GM12892 (cell line): ENCODE results near the gene PC.
A peak's percentile ranks its signal among the peaks of the same experiment; 100 is the strongest.

ENCODE experiments used
- DNase-seq: peaks from one replicate; pipeline ENCODE4 v3.0.0; 2011; ENCODE audit not compliant: insufficient read length
- FAIRE-seq: peaks from 2 replicates; lab custom pipeline; 2011; peaks lifted over from hg19 to GRCh38; lab: Jason Lieb, UNC
- POLR2A ChIP-seq: IDR thresholded peaks from 2 replicates; pipeline ENCODE4 v1.6.1; 2011; ENCODE audit warnings: low read depth, low read length, control low read depth
- POLR2AphosphoS5 ChIP-seq: IDR thresholded peaks from 2 replicates; pipeline ENCODE4 v1.6.1; 2011; ENCODE audit warnings: low read depth, low read length, control low read depth
- TAF1 ChIP-seq: IDR thresholded peaks from 2 replicates; pipeline ENCODE4 v1.6.1; 2011; ENCODE audit warnings: low read depth, mild to moderate bottlenecking, control low read depth, low read length, borderline replicate concordance

PC gene

GRCh38 chr11:66877588-66878385, 80.4 kb downstream of the PC start:
- FAIRE-seq (no peak), DNase-seq (no peak)
- no peak for TF ChIP-seq TAF1
- no peak for TF ChIP-seq POLR2AphosphoS5
- no peak for TF ChIP-seq POLR2A

GRCh38 chr11:66875378-66875777, 82.8 kb downstream of the PC start:
- no peak for TF ChIP-seq TAF1
- TF ChIP-seq POLR2AphosphoS5 = no peak
- TF ChIP-seq POLR2A = no peak
- no peak for DNase-seq
- no peak for FAIRE-seq

- no peak for DNase-seq
- TF ChIP-seq POLR2AphosphoS5 (no peak), TAF1 (no peak), POLR2A (no peak)
- FAIRE-seq = no peak
These were observed 84.0 kb downstream of the PC start for GRCh38 chr11:66874232-66874631.

GRCh38 chr11:66871521-66871901, 86.7 kb downstream of the PC start:
- FAIRE-seq = no peak
- no peak for TF ChIP-seq POLR2A
- TF ChIP-seq POLR2AphosphoS5 = no peak
- TF ChIP-seq TAF1 = no peak

GRCh38 chr11:66870616-66871520, 87.3 kb downstream of the PC start:
- DNase-seq = no peak
- TF ChIP-seq POLR2AphosphoS5 (no peak), TAF1 (no peak)
- FAIRE-seq = no peak

More at GRCh38 chr11:66871521-66871901, 86.7 kb downstream of the PC start:
- no peak for DNase-seq

- TF ChIP-seq POLR2AphosphoS5 (no peak), POLR2A (no peak), TAF1 (no peak)
- DNase-seq (no peak), FAIRE-seq (no peak)
These were observed 88.1 kb downstream of the PC start for GRCh38 chr11:66870131-66870530.

GRCh38 chr11:66869567-66869870, 88.7 kb downstream of the PC start:
- DNase-seq (no peak), FAIRE-seq (no peak)
- TF ChIP-seq POLR2AphosphoS5 (no peak), TAF1 (no peak), POLR2A (no peak)

- peak; percentile 98 for FAIRE-seq
- TF ChIP-seq POLR2AphosphoS5 = no peak
- TF ChIP-seq POLR2A = no peak
- no peak for TF ChIP-seq TAF1
- DNase-seq = peak; percentile 94
These were observed 89.2 kb downstream of the PC start for GRCh38 chr11:66868726-66869566.

GRCh38 chr11:66868082-66868725, 90.0 kb downstream of the PC start:
- no peak for DNase-seq
- TF ChIP-seq TAF1 = no peak
- no peak for TF ChIP-seq POLR2A
- TF ChIP-seq POLR2AphosphoS5 = no peak
- FAIRE-seq = peak; percentile 42

- DNase-seq (no peak), FAIRE-seq (no peak)
- TF ChIP-seq TAF1 (no peak), POLR2AphosphoS5 (no peak), POLR2A (no peak)
These were observed 90.7 kb downstream of the PC start for GRCh38 chr11:66867425-66868040.

GRCh38 chr11:66866511-66866986, 91.6 kb downstream of the PC start:
- FAIRE-seq = peak; percentile 14
- no peak for TF ChIP-seq POLR2AphosphoS5
- no peak for TF ChIP-seq POLR2A
- TF ChIP-seq TAF1 = no peak
- no peak for DNase-seq
